ENCODE results near the gene SPDYE3.
"Not testable (repeated sequence)": the region's sequence is repeated elsewhere in the genome, so short reads cannot be mapped to it uniquely, and the experiment has no call there.

The SPDYE3 gene

GRCh38 chr7:100307402-100307801 is at the start of gene SPDYE3:
Gene SPDYE3, plus strand, starts transcription at chr7:100307702. Its CDS starts 184 bp downstream, at chr7:100307886.
- not testable (repeated sequence) for DNase-seq (ENCODE audit: low read depth)

GRCh38 chr7:100259984-100260383 is 47.5 kb upstream of the SPDYE3 start:
- not testable (repeated sequence) for DNase-seq (ENCODE audit: low read depth)

- not testable (repeated sequence) for DNase-seq (ENCODE audit: low read depth)
These were observed 44.6 kb upstream of the SPDYE3 start for GRCh38 chr7:100262896-100263295.

- DNase-seq (ENCODE audit: low read depth), result not testable (repeated sequence)
These were observed 43.3 kb upstream of the SPDYE3 start for GRCh38 chr7:100264223-100264622.

- not testable (repeated sequence) for DNase-seq (ENCODE audit: low read depth)
These were observed 42.8 kb upstream of the SPDYE3 start for GRCh38 chr7:100264669-100265165.

- not testable (repeated sequence) for DNase-seq (ENCODE audit: low read depth)
These were observed 41.7 kb upstream of the SPDYE3 start for GRCh38 chr7:100265851-100266250.

GRCh38 chr7:100266576-100267354 is 40.7 kb upstream of the SPDYE3 start:
- DNase-seq (ENCODE audit: low read depth), result no peak

- DNase-seq (ENCODE audit: low read depth), result no peak
These were observed 39.9 kb upstream of the SPDYE3 start for GRCh38 chr7:100267648-100268047.

- DNase-seq (ENCODE audit: low read depth), result not testable (repeated sequence)
These were observed 38.6 kb upstream of the SPDYE3 start for GRCh38 chr7:100268882-100269281.

- DNase-seq (ENCODE audit: low read depth), result not testable (repeated sequence)
These were observed 38.0 kb upstream of the SPDYE3 start for GRCh38 chr7:100269306-100270045.

GRCh38 chr7:100270046-100270918 is 37.2 kb upstream of the SPDYE3 start:
- DNase-seq (ENCODE audit: low read depth), result not testable (repeated sequence)

GRCh38 chr7:100270941-100271593 is 36.4 kb upstream of the SPDYE3 start:
- not testable (repeated sequence) for DNase-seq (ENCODE audit: low read depth)

- peak; percentile 98 for DNase-seq (ENCODE audit: low read depth)
These were observed 35.6 kb upstream of the SPDYE3 start for GRCh38 chr7:100271716-100272537.

- DNase-seq (ENCODE audit: low read depth), result not testable (repeated sequence)
These were observed 35.0 kb upstream of the SPDYE3 start for GRCh38 chr7:100272538-100272902.

GRCh38 chr7:100275120-100275519 is 32.4 kb upstream of the SPDYE3 start:
- no peak for DNase-seq (ENCODE audit: low read depth)

GRCh38 chr7:100276126-100276525 is 31.4 kb upstream of the SPDYE3 start:
- not testable (repeated sequence) for DNase-seq (ENCODE audit: low read depth)

- DNase-seq (ENCODE audit: low read depth), result not testable (repeated sequence)
These were observed 25.4 kb upstream of the SPDYE3 start for GRCh38 chr7:100282069-100282608.

GRCh38 chr7:100283147-100283546 is 24.4 kb upstream of the SPDYE3 start:
- DNase-seq (ENCODE audit: low read depth), result not testable (repeated sequence)

GRCh38 chr7:100287191-100287969 is 20.1 kb upstream of the SPDYE3 start:
- DNase-seq (ENCODE audit: low read depth), result not testable (repeated sequence)

Data from activated T-helper 1 cell treated with Interleukin-2 at 50 U/mL for 16 hours (primary cell).